NOMO-1 (cell line): Measurements from ENCODE around the gene ANKRD40CL.
"Not testable (repeated sequence)": the region's sequence is repeated elsewhere in the genome, so short reads cannot be mapped to it uniquely, and the experiment has no call there.

ENCODE experiments used
- DNase-seq, 2 experiments: peaks; one replicate each; lab custom pipeline; 2025; ENCODE audit not compliant: unreplicated experiment in 2 of 2; lab: John Stamatoyannopoulos, UW

ANKRD40CL gene

DNA sequence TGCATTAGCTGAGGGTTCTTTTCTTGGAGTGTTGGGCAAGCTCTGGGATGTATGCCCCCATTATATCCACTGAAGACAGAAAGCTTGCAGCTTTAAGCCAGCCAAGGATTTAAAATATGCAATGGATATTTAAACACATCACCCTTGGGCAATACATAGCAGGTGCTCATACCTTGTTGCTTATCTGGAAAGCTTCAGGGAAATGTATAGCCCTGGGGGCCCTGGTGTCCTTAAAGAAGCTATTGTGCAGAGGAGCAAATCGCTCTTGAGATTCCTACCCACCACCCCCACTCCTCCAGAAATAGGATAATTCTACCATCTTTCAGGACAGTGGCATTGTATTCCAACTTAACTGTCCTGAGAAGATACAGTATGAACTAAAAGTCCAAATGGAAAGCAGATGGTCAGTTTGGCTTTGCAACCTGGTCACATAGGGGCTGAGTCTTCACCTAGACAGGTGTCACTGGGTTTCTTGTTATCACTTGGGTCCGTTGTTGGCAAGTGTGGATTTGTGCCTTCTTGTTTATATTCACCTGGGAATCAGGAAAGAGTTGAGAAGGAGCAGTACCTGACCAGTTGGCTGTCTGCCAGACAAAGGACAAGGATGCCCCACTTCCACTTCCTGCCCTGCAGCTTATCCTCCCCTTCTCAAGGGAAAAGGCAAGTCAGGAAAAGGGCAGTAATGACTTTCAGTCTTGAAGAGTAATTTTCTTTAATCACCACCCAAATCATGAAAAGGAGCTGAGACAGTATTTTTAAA is 3.4 kb downstream of the ANKRD40CL start:
- no peak for DNase-seq

DNA sequence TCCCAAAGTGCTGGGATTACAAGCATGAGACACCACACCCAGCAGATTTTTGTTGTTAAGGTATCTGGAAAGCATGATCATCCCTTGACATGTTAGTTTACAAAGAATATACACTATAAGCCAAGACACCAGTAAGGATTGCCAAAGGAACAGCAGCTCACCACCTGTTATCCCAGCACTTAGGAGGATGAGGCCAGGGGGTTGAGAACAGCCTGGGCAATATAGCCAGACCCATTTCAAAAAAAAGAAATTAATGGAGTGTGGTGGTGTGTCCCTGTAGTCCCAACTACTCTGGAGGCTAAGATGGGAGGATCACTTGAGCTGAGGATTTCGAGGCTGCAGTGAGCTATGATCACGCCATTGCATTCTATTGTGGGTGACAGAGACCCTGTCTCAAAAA is 5.1 kb downstream of the ANKRD40CL start:
- no peak for DNase-seq

DNA sequence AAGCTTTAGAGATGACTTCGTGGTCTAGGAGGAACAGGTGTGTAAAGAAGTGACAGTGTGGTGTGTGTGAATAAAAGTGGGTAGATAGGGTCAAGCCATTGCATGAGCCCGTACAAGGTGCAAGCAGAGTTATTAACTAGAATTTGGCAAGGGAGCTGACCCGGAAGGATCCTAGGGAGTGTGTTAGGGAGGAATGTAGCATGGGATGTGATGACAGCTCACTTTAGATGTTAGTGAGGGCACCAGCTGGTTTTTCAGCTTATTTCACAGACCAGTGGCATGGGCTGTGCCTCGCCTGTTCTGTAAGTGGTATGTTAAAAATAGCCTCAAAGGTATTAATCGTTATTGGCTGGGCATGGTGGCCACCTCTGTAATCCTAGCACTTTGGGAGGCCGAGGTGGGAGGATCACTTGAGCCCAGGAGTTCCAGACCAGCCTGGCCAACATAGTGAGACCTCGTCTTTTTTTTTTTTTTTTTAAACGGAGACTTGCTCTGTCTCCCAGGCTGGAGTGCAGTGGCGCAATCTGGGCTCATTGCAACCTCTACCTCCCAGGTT is 8.3 kb downstream of the ANKRD40CL start:
- no peak for DNase-seq

DNA sequence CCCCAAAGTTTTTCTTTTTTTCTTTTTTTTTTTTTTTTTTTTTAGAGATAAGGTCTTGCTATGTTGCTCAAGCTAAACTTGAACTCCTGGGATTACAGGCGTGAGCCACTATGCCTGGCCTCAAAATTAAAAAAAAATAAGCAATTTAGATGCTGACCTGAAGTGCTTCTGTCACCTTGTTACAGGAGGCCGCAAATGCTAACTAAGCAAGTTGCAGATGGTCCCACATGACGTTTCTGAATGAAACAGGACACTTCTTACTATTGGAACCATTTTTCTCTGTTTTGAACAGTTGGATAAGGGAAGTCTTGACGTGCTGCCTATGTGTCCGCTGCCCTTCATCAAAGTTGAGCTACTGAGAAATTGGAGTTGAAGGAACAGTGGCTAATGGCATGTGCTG is 8.8 kb downstream of the ANKRD40CL start:
- DNase-seq = no peak

DNA sequence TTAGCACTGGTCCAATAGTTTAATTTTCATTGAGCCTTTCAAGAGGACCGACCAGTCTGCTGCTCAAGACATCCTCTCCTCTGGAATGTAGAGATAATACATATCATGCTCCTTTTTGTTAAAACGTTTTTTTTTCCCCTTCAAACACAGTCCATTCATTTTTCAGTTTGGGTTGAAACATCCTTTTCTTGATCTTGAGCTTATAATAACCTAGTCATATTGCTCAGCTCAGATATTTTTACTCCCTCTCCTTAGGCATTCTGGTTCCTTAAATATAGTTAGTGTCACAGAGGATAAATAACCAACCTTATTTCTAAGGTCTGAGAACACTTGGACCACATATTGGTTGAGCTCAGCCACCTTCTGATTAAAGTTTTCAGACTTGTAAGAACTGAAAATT is 12.8 kb downstream of the ANKRD40CL start:
- no peak for DNase-seq

DNA sequence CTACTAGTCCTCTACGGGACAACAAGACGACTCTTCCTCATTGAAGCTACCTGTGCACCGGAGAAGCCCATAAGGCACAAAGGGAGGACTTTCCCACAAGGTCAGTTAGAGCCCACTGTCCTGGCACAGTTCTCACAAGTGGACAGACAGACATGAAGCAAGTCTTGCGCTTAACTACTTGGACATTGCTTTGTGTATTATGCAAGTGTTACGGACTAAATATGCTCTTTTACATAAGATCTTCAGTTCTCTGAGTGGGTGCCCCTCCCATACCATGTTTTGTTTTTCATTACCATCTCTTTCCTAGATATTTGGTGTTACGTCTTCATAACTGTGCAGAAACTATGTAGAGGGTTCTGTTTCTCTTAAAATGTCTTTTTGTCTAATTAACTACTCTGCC is 18.1 kb downstream of the ANKRD40CL start:
- DNase-seq = no peak

DNA sequence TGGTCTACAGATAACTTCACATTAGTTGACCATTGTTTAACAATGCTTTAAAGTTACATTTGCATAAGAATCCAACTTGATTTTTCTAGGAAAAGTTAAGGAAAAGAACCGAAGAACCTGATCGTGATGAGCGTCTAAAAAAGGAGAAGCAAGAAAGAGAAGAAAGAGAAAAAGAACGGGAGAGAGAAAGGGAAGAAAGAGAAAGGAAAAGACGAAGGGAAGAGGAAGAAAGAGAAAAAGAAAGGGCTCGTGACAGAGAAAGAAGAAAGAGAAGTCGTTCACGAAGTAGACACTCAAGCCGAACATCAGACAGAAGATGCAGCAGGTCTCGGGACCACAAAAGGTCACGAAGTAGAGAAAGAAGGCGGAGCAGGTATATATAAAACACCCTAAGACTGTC is 21.7 kb downstream of the ANKRD40CL start:
- DNase-seq = no peak

DNA sequence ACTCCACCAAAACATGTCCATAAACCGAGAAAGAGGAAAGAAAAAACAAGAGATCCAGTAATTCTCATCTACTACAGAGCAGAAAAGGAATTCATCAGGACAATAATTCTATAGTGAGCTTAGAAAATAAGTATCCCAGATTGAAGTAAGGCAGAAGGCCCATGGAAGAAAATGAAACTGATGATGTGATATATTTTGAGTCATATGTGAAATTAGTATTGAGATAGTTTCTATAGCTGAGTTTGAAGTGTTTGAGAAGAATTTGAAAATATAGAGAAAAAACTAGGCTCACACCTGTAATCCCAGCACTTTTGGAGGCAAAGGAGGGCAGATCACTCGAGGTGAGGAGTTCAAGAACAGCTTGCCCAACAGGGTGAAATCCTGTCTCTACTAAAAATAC is 28.2 kb downstream of the ANKRD40CL start:
- DNase-seq = no peak

DNA sequence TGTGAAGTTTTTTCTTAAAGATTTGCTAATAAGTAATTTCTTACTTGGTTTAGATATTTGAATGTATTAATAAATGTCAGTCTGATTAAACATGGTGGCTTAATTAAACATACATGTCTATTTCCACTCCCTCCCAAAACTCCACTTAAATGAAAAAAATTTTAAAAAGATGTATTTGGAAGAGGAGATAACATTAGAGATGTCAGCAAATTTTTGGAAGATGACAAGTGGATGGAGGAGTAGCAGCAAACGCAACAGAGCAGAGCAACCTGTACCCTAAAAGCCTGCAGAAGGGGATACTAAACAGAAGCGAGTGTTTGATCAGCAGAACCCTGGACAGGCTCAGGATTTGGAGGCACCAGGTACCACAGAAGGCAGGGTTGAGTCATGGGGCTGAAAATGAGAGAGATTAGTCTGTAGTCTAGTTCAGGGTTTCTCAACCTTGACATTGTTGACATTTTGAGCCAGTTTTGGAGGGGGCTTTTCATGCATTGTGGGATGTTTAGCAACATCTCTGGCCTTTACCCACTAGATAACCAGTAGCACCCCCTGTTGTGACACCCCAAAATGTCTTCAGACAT is 30.1 kb downstream of the ANKRD40CL start:
- DNase-seq = no peak

DNA sequence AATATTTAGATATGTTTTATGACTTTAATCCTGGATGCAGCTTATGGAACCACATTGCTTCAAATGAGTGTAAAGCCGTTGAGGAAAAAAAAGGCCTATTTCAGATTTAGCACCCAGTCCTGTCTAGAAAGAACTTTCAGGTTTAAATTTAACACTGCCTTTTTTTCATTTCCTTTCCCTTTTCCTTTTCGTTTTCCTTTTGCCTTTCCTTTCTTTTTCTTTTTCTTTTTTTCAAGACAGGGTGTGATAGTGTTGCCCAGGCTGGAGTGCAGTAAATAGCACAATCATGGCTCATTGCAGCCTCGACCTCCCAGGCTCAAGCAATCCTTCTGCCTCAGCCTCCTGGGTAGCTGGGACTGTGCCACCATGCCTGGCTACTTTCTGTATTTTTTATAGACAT is 32.0 kb downstream of the ANKRD40CL start:
- DNase-seq = no peak

DNA sequence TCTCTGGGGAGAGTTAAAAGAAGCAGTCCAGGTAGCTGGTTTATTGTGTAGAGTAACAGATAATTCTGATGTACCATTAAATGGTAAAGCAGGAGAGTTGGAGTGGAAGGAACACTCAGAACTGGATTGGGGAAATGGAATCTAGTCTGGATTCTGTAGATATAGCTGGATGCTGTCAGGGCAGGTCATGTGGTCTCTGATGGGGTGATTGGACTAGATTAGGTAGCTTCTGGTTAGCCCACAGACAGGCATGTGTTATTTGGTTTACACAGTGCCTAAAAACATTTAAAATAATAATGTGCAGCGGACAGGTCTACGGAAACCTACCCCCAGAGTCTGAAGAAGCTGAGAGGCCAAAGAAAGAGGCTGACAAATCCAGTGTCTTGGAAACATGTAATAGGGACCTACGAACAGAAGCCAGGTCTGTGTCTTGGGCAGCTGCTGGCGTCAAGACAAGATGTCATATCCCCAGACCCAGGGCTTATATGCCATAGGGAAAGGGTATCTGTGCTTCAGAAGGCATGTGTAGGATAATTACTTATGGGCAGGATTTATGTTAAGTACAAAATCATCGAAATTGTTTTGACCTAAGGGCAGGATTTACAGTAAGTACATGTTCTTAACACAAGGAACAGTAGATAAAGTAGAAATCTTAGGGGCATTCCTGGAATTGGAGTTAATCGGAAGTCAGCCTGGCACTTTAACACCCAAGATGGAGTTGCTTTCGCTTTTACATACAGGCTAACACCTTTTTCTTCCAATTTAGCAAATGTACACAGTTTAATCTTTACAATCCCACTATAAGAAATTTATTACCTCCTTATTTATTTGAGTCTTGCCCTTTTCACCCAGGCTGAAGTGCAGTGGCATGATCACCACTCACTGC is 35.5 kb downstream of the ANKRD40CL start:
- DNase-seq = no peak

DNA sequence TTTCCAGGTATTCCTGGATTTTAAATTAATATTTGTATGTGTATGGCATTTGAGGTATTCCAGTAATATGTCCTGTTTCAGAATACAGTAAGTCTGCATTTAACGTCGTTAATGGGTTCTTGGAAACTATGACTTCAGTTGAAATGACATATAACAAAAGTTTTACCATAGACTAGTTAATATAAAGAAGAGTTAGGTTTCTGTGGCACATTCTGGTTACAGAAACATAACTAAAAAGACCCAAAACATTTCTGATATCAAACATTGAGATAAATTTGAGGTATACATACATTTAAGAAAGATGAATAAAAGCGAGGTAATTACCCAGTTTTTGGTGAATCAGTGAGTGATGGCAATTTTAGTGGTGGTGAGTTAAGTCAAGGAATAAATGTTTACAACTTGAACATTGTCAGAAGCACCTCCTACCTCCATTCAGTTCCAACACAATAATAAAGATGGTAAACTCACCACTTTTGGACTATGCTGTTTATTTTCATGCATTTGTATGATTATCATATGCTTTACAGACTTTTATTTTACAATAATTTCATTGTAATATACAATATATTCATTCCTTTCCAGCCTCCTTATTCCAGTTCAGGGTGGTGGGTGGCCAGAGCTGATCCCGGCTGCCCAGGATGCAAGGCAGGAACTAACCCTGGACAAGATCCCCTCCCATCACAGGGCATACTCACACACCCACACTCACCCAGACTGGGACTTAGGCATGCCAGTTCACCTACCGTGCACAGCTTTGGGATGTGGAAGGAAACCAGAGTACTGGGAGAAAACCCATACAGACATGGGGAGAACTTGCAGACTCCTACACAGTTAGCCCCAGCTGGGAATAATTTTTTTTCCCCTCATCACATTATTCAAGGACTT is 38.2 kb downstream of the ANKRD40CL start:
- no peak for DNase-seq

DNA sequence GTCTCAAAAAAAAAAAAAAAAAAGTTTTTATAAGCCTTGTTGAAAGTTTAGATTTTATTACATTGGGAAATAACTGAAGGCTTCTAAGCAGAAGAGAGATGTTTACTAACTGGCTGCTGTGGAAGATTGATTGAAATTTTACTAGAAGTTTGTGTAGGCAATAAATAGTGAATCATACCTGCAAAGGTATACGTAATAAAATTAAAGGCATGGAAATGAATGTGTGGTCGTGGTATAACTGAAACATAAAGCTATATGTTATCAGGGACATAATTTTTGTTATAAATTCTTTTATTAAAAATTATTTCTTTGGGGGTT is 39.2 kb downstream of the ANKRD40CL start:
- no peak for DNase-seq

DNA sequence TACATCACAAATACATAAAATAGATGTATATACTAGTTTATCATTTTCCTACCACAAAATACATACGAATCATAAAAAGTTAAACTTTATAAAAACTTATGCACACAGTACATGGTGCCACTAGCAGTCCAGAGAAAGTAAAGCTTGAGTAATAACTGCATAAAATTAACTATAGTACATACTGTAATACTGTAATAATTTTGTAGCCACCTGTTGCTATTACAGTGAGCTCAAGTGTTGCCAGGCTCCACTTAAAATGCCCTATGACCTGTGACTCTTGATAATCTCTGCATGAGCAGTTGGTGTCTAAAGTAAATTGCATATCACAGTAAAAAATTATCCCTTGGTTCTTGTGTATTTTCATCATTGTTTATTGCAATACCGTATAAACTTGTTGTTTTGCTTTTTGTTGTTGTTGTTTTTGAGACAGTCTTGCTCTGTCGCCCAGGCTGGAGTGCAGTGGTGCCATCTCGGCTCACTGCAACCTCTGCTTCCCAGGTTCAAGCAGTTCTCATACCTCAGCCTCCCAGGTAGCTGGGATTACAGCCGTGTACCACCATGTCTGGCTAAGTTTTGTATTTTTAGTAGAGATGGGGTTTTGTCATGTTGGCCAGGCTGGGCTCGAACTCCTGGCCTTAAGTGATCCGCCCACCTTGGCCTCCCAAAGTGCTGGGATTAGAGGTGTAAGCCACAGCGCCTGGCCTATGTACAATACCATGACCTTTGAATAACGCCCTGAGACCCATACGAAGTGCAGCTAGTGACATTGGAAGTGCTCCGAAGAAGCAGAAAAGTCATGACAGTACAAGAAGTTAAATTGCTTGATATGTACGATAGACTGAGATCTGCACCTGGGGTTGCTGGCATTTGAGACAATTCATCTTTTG is 41.3 kb downstream of the ANKRD40CL start:
- DNase-seq = no peak

DNA sequence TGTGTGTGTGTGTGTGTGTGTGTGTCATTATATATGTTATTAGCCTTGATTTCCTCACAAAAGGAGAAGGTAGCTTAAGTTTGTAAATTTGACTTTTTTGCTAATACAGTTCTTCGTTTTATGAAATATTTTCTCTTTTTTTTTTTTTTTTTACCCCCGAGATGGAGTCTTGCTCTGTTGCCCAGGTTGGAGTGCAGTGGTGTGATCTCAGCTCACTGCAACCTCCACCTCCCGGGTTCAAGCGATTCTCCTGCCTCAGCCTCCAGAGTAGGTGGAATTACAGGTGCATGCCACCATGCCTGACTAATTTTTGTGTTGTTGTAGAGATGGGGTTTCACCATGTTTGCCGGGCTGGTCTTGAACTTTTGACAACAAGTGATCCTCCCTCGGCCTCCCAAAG is 42.7 kb downstream of the ANKRD40CL start:
- DNase-seq = not testable (repeated sequence)

DNA sequence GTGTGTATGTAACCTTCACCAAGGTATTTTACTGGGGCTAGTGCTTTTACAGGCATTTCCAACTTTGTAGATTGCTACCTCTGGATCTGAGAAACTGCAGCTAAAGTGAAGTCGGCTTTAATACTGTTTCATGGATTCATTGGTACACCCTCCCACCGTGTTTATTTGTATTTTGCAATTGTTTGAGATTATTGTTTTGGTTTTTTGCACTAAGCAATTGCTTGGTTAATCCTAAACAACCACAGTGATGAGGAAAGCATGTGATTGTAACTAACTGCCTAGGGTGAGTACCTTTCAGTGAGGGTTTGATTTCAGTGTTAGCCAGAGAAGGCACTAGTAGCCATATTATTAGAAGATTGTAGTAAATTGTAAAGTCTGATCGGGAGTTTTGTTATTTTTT is 44.6 kb downstream of the ANKRD40CL start:
- no peak for DNase-seq

DNA sequence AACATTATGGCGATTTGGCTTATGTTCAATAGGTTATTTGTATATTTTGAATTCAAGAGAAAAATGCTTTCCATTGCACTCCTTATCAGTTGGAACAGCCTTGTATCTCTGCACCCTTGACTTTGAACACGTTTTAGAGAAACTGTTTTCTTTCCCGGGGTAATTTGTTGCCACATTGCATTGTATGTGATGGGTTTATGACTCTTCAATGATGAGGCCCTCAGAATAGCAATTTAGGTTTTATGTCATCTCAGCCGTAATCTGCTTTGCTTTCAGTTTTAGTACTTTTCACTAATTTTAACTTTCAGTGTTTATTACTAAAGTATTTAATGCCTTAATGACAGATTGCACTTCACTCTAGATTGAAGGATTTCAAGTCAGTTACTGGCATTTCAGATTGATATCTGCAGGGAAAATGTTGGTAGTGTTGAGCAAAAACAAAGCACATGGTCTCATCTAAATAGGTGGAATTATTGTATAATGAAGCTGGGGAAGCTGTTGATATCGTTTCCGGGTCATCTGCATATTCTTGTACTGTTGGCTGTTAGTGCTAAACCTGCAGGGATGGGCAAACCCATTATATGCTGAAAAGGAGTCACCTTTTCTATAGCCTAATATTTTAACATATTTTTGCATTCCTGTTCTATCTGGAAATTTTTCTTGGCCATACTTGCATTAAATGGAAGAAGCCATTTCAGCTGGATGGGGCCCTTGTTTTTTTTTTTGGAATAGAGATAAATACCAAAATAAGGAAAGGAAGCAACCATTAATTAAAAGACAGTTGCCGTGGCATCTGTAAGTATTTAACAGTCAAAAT is 45.9 kb downstream of the ANKRD40CL start:
- DNase-seq = peak in 1 of 2 experiments; percentile 47

DNA sequence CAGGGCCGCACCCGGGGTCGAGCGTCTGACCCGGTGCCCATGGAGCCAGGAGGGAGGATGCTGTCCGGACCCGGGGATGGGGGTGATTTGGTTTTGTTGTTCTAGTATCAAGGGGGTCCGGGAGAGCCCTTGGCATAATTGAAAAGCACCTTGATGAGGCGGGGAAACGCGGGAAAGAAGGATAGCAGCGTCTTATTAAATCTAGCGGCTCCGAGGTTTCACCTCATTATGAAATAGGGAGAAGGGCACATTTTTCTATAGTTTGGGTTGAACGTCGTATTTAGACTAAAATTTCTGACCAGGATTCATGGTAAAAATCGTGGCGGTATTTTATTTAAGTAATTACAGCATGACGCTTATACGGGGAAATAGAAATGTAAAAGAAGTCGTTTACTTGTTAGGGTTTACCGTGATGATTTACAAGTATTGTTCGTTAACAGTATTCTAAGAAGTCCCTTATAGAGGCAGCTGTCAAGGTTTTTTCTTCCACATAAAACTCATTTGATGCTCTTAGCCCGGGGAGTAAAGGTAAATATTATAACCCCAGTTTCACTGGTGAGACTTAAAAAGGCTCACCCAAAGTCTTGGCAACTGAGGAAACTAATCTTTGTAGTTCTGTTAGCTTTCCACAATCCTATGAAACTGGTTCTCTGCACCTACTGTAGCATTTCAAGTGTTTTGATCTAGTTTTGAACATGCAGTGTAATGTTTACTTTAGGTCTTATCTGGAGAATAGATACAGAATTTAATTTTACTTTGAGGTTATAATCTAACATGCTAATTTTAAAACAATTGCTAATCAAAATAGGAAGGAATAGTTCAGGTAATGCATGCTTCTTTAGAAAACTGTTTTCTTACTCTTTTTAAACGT is 47.2 kb downstream of the ANKRD40CL start:
- no peak for DNase-seq
